ENCODE measurements around the gene ATP1B3. TPM values are rescaled to one million over a fixed set of nuclear protein-coding genes. Genes with fewer than 3 reads are reported as not detected.
"Not testable (repeated sequence)": the region's sequence is repeated elsewhere in the genome, so short reads cannot be mapped to it uniquely, and the experiment has no call there.

ATP1B3 gene
- total RNA-seq, result 100 to 1,000 TPM; 143 to 157 TPM

GRCh38 chr3:141876381-141876890 is at the start of gene ATP1B3:
Gene ATP1B3, plus strand, starts transcription at chr3:141876643. Its CDS starts 159 bp downstream, at chr3:141876802.
- Mint-ChIP-seq H3K4me1 (peaks cover 35% of the 10 kb centered on the region), H3K27me3 (no peaks in the 10 kb centered on the region)

GRCh38 chr3:141828487-141828886 is 48.0 kb upstream of the ATP1B3 start:
- Mint-ChIP-seq H3K27me3 (no peaks in the 10 kb centered on the region), H3K27ac (no peak overlapping the region), H3K9me3 (no peaks in the 10 kb centered on the region), H3K4me1 (no peaks in the 10 kb centered on the region), H3K4me3 (no peak overlapping the region), H3K36me3 (no peaks in the 10 kb centered on the region)
- DNase-seq, result no peak

More at GRCh38 chr3:141876381-141876890, at the start of gene ATP1B3:
- no peaks in the 10 kb centered on the region for H3K9me3 Mint-ChIP-seq
- DNase-seq, result peak; percentile 91
- peaks cover 29% of the 10 kb centered on the region for H3K36me3 Mint-ChIP-seq
- peak within 1 kb of the TSS; percentile 90 for H3K4me3 Mint-ChIP-seq
- H3K27ac Mint-ChIP-seq, result peak within 1 kb of the TSS; percentile 95

- H3K27ac Mint-ChIP-seq, result no peak overlapping the region
- H3K27me3 Mint-ChIP-seq, result no peaks in the 10 kb centered on the region
- no peaks in the 10 kb centered on the region for H3K9me3 Mint-ChIP-seq
- no peak overlapping the region for H3K4me3 Mint-ChIP-seq
- no peak for DNase-seq
- H3K4me1 Mint-ChIP-seq, result no peaks in the 10 kb centered on the region
- no peaks in the 10 kb centered on the region for H3K36me3 Mint-ChIP-seq
These were observed 47.6 kb upstream of the ATP1B3 start for GRCh38 chr3:141828890-141829289.

GRCh38 chr3:141830508-141830907 is 45.9 kb upstream of the ATP1B3 start:
- no peak overlapping the region for H3K4me3 Mint-ChIP-seq
- no peak overlapping the region for H3K27ac Mint-ChIP-seq
- no peak for DNase-seq
- no peaks in the 10 kb centered on the region for H3K27me3 Mint-ChIP-seq
- H3K9me3 Mint-ChIP-seq, result peaks cover 1% of the 10 kb centered on the region
- no peaks in the 10 kb centered on the region for H3K4me1 Mint-ChIP-seq
- no peaks in the 10 kb centered on the region for H3K36me3 Mint-ChIP-seq

GRCh38 chr3:141834292-141834691 is 42.2 kb upstream of the ATP1B3 start:
- H3K27me3 Mint-ChIP-seq, result no peaks in the 10 kb centered on the region
- DNase-seq, result no peak
- H3K36me3 Mint-ChIP-seq, result no peaks in the 10 kb centered on the region
- H3K4me3 Mint-ChIP-seq, result no peak overlapping the region
- peaks cover 1% of the 10 kb centered on the region for H3K9me3 Mint-ChIP-seq
- H3K4me1 Mint-ChIP-seq, result no peaks in the 10 kb centered on the region
- H3K27ac Mint-ChIP-seq, result no peak overlapping the region

GRCh38 chr3:141835557-141836229 is 40.8 kb upstream of the ATP1B3 start:
- peaks cover 2% of the 10 kb centered on the region for H3K4me1 Mint-ChIP-seq
- no peak for DNase-seq
- H3K9me3 Mint-ChIP-seq, result peaks cover 1% of the 10 kb centered on the region
- no peaks in the 10 kb centered on the region for H3K27me3 Mint-ChIP-seq
- no peaks in the 10 kb centered on the region for H3K36me3 Mint-ChIP-seq
- H3K4me3 Mint-ChIP-seq, result no peak overlapping the region
- no peak overlapping the region for H3K27ac Mint-ChIP-seq

GRCh38 chr3:141839389-141839788 is 37.1 kb upstream of the ATP1B3 start:
- Mint-ChIP-seq H3K27me3 (no peaks in the 10 kb centered on the region), H3K4me3 (no peak overlapping the region), H3K4me1 (peaks cover 10% of the 10 kb centered on the region), H3K9me3 (peaks cover 1% of the 10 kb centered on the region), H3K27ac (no peak overlapping the region), H3K36me3 (no peaks in the 10 kb centered on the region)
- no peak for DNase-seq

GRCh38 chr3:141840737-141841544 is 35.5 kb upstream of the ATP1B3 start:
- no peak overlapping the region for H3K4me3 Mint-ChIP-seq
- H3K36me3 Mint-ChIP-seq, result no peaks in the 10 kb centered on the region
- H3K27me3 Mint-ChIP-seq, result no peaks in the 10 kb centered on the region
- no peak overlapping the region for H3K27ac Mint-ChIP-seq
- DNase-seq, result peak; percentile 6
- H3K9me3 Mint-ChIP-seq, result no peaks in the 10 kb centered on the region
- peaks cover 10% of the 10 kb centered on the region for H3K4me1 Mint-ChIP-seq

- Mint-ChIP-seq H3K27me3 (peaks cover 3% of the 10 kb centered on the region), H3K27ac (no peak overlapping the region), H3K4me1 (peaks cover 10% of the 10 kb centered on the region), H3K4me3 (no peak overlapping the region), H3K36me3 (no peaks in the 10 kb centered on the region), H3K9me3 (no peaks in the 10 kb centered on the region)
- DNase-seq, result no peak
These were observed 32.3 kb upstream of the ATP1B3 start for GRCh38 chr3:141844108-141844507.

- H3K27ac Mint-ChIP-seq, result no peak overlapping the region
These were observed 31.6 kb upstream of the ATP1B3 start for GRCh38 chr3:141844812-141845211.

GRCh38 chr3:141845407-141846049 is 30.9 kb upstream of the ATP1B3 start:
- no peak overlapping the region for H3K4me3 Mint-ChIP-seq
- H3K27ac Mint-ChIP-seq, result no peak overlapping the region
- H3K4me1 Mint-ChIP-seq, result peaks cover 10% of the 10 kb centered on the region
- H3K27me3 Mint-ChIP-seq, result peaks cover 8% of the 10 kb centered on the region
- peak; percentile 20 for DNase-seq
- no peaks in the 10 kb centered on the region for H3K9me3 Mint-ChIP-seq
- no peaks in the 10 kb centered on the region for H3K36me3 Mint-ChIP-seq

More at GRCh38 chr3:141844812-141845211, 31.6 kb upstream of the ATP1B3 start:
- Mint-ChIP-seq H3K9me3 (no peaks in the 10 kb centered on the region), H3K4me3 (no peak overlapping the region), H3K36me3 (no peaks in the 10 kb centered on the region), H3K4me1 (peaks cover 10% of the 10 kb centered on the region), H3K27me3 (peaks cover 8% of the 10 kb centered on the region)
- DNase-seq, result no peak

GRCh38 chr3:141846050-141846433 is 30.4 kb upstream of the ATP1B3 start:
- Mint-ChIP-seq H3K36me3 (no peaks in the 10 kb centered on the region), H3K4me1 (peaks cover 4% of the 10 kb centered on the region), H3K9me3 (no peaks in the 10 kb centered on the region), H3K27me3 (peaks cover 8% of the 10 kb centered on the region), H3K4me3 (no peak overlapping the region), H3K27ac (no peak overlapping the region)
- DNase-seq, result no peak

GRCh38 chr3:141848159-141848748 is 28.2 kb upstream of the ATP1B3 start:
- H3K27me3 Mint-ChIP-seq, H3K4me3 Mint-ChIP-seq, H3K9me3 Mint-ChIP-seq, H3K36me3 Mint-ChIP-seq, DNase-seq, H3K27ac Mint-ChIP-seq, H3K4me1 Mint-ChIP-seq: not testable (repeated sequence)

GRCh38 chr3:141849056-141849815 is 27.2 kb upstream of the ATP1B3 start:
- Mint-ChIP-seq H3K27ac (no peak overlapping the region), H3K36me3 (no peaks in the 10 kb centered on the region), H3K4me3 (no peak overlapping the region), H3K27me3 (peaks cover 8% of the 10 kb centered on the region), H3K4me1 (no peaks in the 10 kb centered on the region), H3K9me3 (no peaks in the 10 kb centered on the region)
- no peak for DNase-seq

All from activated naive CD8-positive, alpha-beta T cell treated with anti-CD3 and anti-CD28 coated beads for 36 hours (primary cell).